IPS-20b (cell line): ENCODE results near the gene CSRP3.
"Not testable (repeated sequence)": the region's sequence is repeated elsewhere in the genome, so short reads cannot be mapped to it uniquely, and the experiment has no call there.

Source experiments
- H3K27ac ChIP-seq: one replicate; pipeline ENCODE4 v1.5.1; 2013; ENCODE audit warnings: low read length
- H3K27me3 ChIP-seq: 2 replicates; pipeline ENCODE4 v1.6.1; 2013; ENCODE audit warnings: mild to moderate bottlenecking, low read length, inconsistent platforms; ENCODE audit not compliant: insufficient read depth
- H3K36me3 ChIP-seq: 2 replicates; pipeline ENCODE4 v1.6.1; 2013; ENCODE audit warnings: low read depth, mild to moderate bottlenecking, inconsistent platforms, low read length, moderate library complexity; ENCODE audit not compliant: insufficient read depth
- H3K4me1 ChIP-seq: 2 replicates; pipeline ENCODE4 v1.6.1; 2013; ENCODE audit warnings: mild to moderate bottlenecking, control low read depth, inconsistent platforms, low read length, moderate library complexity; ENCODE audit not compliant: insufficient read depth
- H3K4me3 ChIP-seq: 2 replicates; pipeline ENCODE4 v1.5.1; 2013; ENCODE audit warnings: mild to moderate bottlenecking, low read length, inconsistent platforms
- H3K9ac ChIP-seq: 2 replicates; pipeline ENCODE4 v1.6.1; 2013; ENCODE audit warnings: low read depth, mild to moderate bottlenecking, inconsistent platforms, low read length, moderate library complexity
- H3K9me3 ChIP-seq: 2 replicates; pipeline ENCODE4 v1.6.1; 2013; ENCODE audit warnings: mild to moderate bottlenecking, low read depth, low read length, inconsistent platforms; ENCODE audit not compliant: insufficient read depth

CSRP3 gene

DNA sequence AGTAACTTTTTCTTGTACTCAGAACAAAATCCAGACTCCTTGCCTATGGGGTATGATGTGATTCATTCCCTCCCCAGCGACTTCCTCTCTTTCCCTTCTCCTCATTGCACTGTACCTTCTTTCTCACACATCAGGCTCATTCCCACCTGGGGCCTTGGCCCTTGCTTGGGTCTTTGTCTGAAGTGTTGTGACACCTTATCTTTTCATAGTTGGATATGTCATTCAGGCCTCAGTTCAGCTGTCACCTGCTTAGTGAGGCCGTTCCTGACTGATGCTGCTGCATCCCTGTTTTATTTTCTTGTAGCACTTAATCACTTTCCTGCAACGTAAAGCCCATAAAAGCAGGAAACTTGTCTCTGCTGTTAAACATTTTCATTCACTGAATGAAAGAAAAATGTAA lies 44.9 kb downstream of the CSRP3 start:
- H3K36me3 ChIP-seq, result peaks cover 77% of the 10 kb centered on the region
- H3K4me3 ChIP-seq, result no peak overlapping the region
- H3K9me3 ChIP-seq, result no peaks in the 10 kb centered on the region
- H3K27me3 ChIP-seq, result no peaks in the 10 kb centered on the region
- no peaks in the 10 kb centered on the region for H3K4me1 ChIP-seq
- H3K27ac ChIP-seq, result no peak overlapping the region
- no peak overlapping the region for H3K9ac ChIP-seq

DNA sequence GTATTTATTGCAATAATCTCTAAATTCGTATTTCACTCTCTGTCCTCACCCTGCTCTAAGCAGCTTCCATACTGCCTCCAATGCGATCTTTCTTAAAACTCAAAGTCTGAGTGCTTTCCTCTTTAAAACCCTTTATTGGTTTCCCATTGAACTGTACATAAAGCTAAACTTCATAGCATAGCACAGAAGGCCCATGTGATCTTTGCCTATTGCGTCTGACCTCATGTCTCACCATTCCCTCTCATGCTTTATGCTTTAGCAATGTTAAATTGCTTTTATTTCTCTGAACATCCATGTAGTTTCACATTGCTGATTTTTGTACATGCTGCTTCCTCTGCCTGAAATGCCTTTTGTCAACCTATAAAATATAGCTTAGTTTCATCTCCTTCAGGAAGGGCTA lies 56.5 kb downstream of the CSRP3 start:
- no peak overlapping the region for H3K4me3 ChIP-seq
- no peaks in the 10 kb centered on the region for H3K4me1 ChIP-seq
- H3K27me3 ChIP-seq, result no peaks in the 10 kb centered on the region
- H3K27ac ChIP-seq, result no peak overlapping the region
- no peaks in the 10 kb centered on the region for H3K9me3 ChIP-seq
- H3K36me3 ChIP-seq, result peaks cover 33% of the 10 kb centered on the region
- no peak overlapping the region for H3K9ac ChIP-seq

DNA sequence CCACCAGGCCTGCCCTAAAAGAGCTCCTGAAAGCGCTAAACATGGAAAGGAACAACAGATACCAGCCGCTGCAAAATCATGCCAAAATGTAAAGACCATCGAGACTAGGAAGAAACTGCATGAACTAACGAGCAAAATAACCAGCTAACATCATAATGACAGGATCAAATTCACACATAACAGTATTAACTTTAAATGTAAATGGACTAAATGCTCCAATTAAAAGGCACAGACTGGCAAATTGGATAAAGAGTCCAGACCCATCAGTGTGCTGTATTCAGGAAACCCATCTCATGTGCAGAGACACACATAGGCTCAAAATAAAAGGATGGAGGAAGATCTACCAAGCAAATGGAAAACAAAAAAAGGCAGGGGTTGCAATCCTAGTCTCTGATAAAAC lies 64.9 kb downstream of the CSRP3 start:
- not testable (repeated sequence) for H3K27me3 ChIP-seq, H3K27ac ChIP-seq, H3K4me1 ChIP-seq, H3K4me3 ChIP-seq, H3K9ac ChIP-seq
- H3K9me3 ChIP-seq, result peaks cover 18% of the 10 kb centered on the region
- H3K36me3 ChIP-seq, result peaks cover 11% of the 10 kb centered on the region; the same call in 1 of the 2 replicates

DNA sequence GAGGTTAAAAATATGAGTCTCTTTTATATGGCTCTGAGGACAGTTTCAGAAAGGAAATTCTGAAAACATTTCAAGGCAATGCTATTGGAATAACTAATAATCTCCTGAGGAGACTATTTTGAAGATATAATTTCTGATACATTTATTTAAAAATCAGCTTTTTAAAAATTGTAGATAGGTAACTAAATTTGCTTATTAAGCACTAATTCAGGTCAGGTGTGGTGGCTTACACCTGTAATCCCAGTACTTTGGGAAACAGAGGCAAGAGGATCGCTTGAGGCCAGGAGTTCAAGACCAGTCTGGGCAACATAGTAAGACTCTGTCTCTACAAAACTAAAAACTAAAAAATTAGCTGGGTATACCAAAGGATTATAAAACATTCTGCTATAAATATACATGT lies 67.8 kb downstream of the CSRP3 start:
- peaks cover 18% of the 10 kb centered on the region for H3K9me3 ChIP-seq
- peaks cover 11% of the 10 kb centered on the region; the same call in 1 of the 2 replicates for H3K36me3 ChIP-seq
- no peak overlapping the region for H3K27ac ChIP-seq
- H3K4me1 ChIP-seq, result no peaks in the 10 kb centered on the region
- no peak overlapping the region for H3K9ac ChIP-seq
- no peaks in the 10 kb centered on the region for H3K27me3 ChIP-seq
- H3K4me3 ChIP-seq, result no peak overlapping the region
